H1 (cell line): ENCODE measurements around the gene ELMO1. TPM values are rescaled to one million over a fixed set of nuclear protein-coding genes. Genes with fewer than 3 reads are reported as not detected.

Source experiments
- CTCF ChIA-PET: fragments of 300-600 bp; sonication (Branson Sonifier 250); formaldehyde crosslinking; loops from one replicate; lab custom pipeline; 2021; ENCODE audit not compliant: partially characterized antibody; lab: Charles Lee
- POLR2A ChIA-PET: fragments of 300-600 bp; sonication (Branson Sonifier 250); formaldehyde crosslinking; loops from one replicate; lab custom pipeline; 2021; ENCODE audit warnings: inconsistent platforms; ENCODE audit not compliant: partially characterized antibody; lab: Charles Lee
- DNase-seq, 2 experiments: peaks; one replicate each; pipeline versions ENCODE4 v3.0.0 to v3.0.0-alpha.2; 2010 to 2022; ENCODE audit warnings: low spot score in 2 of 2, low read depth in 1 of 2, mixed read lengths in 1 of 2
- FAIRE-seq: peaks from 2 replicates; lab custom pipeline; 2011; peaks lifted over from hg19 to GRCh38; lab: Jason Lieb, UNC
- H2AFZ ChIP-seq: 2 replicates; pipeline ENCODE4 v1.8.1; 2012; ENCODE audit warnings: low read length, inconsistent platforms
- H2AK5ac ChIP-seq: 2 replicates; pipeline ENCODE4 v1.6.1; 2013; ENCODE audit warnings: low read depth, low read length
- H2BK120ac ChIP-seq: replicated peaks from 2 replicates; pipeline ENCODE3; 2013; ENCODE audit warnings: low read depth, low read length, inconsistent platforms
- H2BK12ac ChIP-seq: 2 replicates; pipeline ENCODE4 v1.6.1; 2013; ENCODE audit warnings: low read depth, low read length
- H2BK15ac ChIP-seq: 2 replicates; pipeline ENCODE4 v1.6.1; 2013; ENCODE audit warnings: low read length
- H2BK20ac ChIP-seq: 2 replicates; pipeline ENCODE4 v1.6.1; 2013; ENCODE audit warnings: low read length
- H2BK5ac ChIP-seq: 2 replicates; pipeline ENCODE4 v1.6.1; 2013; ENCODE audit warnings: low read depth, low read length
- H3K14ac ChIP-seq: 2 replicates; pipeline ENCODE4 v1.6.1; 2013; ENCODE audit warnings: inconsistent platforms; ENCODE audit not compliant: insufficient read length
- H3K18ac ChIP-seq: 2 replicates; pipeline ENCODE4 v1.6.1; 2013; ENCODE audit warnings: low read length; ENCODE audit errors: extremely low read depth
- H3K23ac ChIP-seq: 2 replicates; pipeline ENCODE4 v1.6.1; 2013; ENCODE audit warnings: inconsistent platforms; ENCODE audit not compliant: insufficient read length
- H3K23me2 ChIP-seq: 2 replicates; pipeline ENCODE4 v1.6.1; 2013; ENCODE audit warnings: low read depth, low read length
- H3K27ac ChIP-seq: 2 replicates; pipeline ENCODE4 v1.6.1; 2011; ENCODE audit warnings: low read depth, low read length, inconsistent platforms
- H3K27me3 ChIP-seq, 4 experiments: replicated peaks in 1 of 4; 1 replicate in 1 of 4; 2 replicates in 3 of 4; pipeline versions ENCODE4 v1.6.1 to v1.8.1; 2011 to 2013; ENCODE audit warnings: low read length in 3 of 4, mild to moderate bottlenecking in 3 of 4, inconsistent platforms in 2 of 4, mixed read lengths in 2 of 4, moderate library complexity in 1 of 4; ENCODE audit not compliant: control insufficient read depth in 3 of 4, insufficient read depth in 3 of 4; ENCODE audit errors: extremely low read depth in 1 of 4
- H3K36me3 ChIP-seq, 4 experiments: 2 replicates each; pipeline versions ENCODE4 v1.6.1 to v1.8.1; 2011 to 2013; ENCODE audit warnings: mild to moderate bottlenecking in 4 of 4, low read length in 3 of 4, moderate library complexity in 2 of 4, control low read depth in 1 of 4, inconsistent platforms in 1 of 4; ENCODE audit not compliant: insufficient read depth in 4 of 4, control insufficient read depth in 2 of 4
- H3K4ac ChIP-seq: replicated peaks from 2 replicates; pipeline ENCODE3; 2013; ENCODE audit warnings: low read length, low read depth, mixed read lengths, inconsistent platforms; ENCODE audit not compliant: insufficient read length
- H3K4me1 ChIP-seq, 4 experiments: replicated peaks in 1 of 4; 1 replicate in 1 of 4; 2 replicates in 3 of 4; pipeline versions ENCODE4 v1.6.1 to v1.8.1; 2011 to 2013; ENCODE audit warnings: low read length in 3 of 4, inconsistent platforms in 2 of 4, mixed read lengths in 1 of 4; ENCODE audit not compliant: insufficient read depth in 4 of 4, control insufficient read depth in 3 of 4
- H3K4me2 ChIP-seq, 2 experiments: 2 replicates each; pipeline versions ENCODE4 v1.6.1 to v1.8.1; 2011 to 2013; ENCODE audit warnings: low read depth in 2 of 2, low read length in 2 of 2, control low read depth in 1 of 2, inconsistent platforms in 1 of 2, mild to moderate bottlenecking in 1 of 2; ENCODE audit not compliant: insufficient read depth in 1 of 2
- H3K4me3 ChIP-seq, 4 experiments: fragments of 200-600, 300-600 bp in 1 of 4; sonication (generic), shearing (Covaris generic), sonication (Bioruptor Twin) in 1 of 4; 2 replicates each; pipeline versions ENCODE4 v1.5.1 to v1.8.1; 2011 to 2016; ENCODE audit warnings: low read length in 4 of 4, low read depth in 3 of 4, control low read depth in 2 of 4, inconsistent platforms in 2 of 4, mild to moderate bottlenecking in 2 of 4, mixed read lengths in 1 of 4, moderate library complexity in 1 of 4; ENCODE audit not compliant: insufficient read depth in 2 of 4; ENCODE audit errors: extremely low read depth in 1 of 4
- H3K56ac ChIP-seq: replicated peaks from 2 replicates; pipeline ENCODE3; 2013; ENCODE audit warnings: low read depth, mild to moderate bottlenecking, mixed read lengths, low read length, inconsistent platforms; ENCODE audit not compliant: insufficient read length
- H3K79me1 ChIP-seq: 2 replicates; pipeline ENCODE4 v1.6.1; 2013; ENCODE audit warnings: low read depth, low read length, control low read depth
- H3K79me2 ChIP-seq, 2 experiments: 2 replicates each; pipeline versions ENCODE4 v1.6.1 to v1.8.1; 2012 to 2013; ENCODE audit warnings: low read length in 2 of 2, mild to moderate bottlenecking in 2 of 2, inconsistent platforms in 1 of 2; ENCODE audit not compliant: insufficient read depth in 2 of 2, control insufficient read depth in 1 of 2
- H3K9ac ChIP-seq, 4 experiments: replicated peaks in 1 of 4; 1 replicate in 1 of 4; 2 replicates in 3 of 4; pipeline versions ENCODE4 v1.6.1 to v1.8.1; 2011 to 2013; ENCODE audit warnings: low read depth in 3 of 4, low read length in 3 of 4, control low read depth in 2 of 4, mild to moderate bottlenecking in 2 of 4, moderate library complexity in 2 of 4, inconsistent platforms in 1 of 4; ENCODE audit errors: extremely low read depth in 1 of 4
- H3K9me3 ChIP-seq, 2 experiments: 2 replicates each; pipeline versions ENCODE4 v1.6.1 to v1.8.1; 2012 to 2013; ENCODE audit warnings: mild to moderate bottlenecking in 2 of 2, moderate library complexity in 2 of 2, control low read depth in 1 of 2, inconsistent platforms in 1 of 2, low read depth in 1 of 2, low read length in 1 of 2, mixed read lengths in 1 of 2; ENCODE audit not compliant: insufficient read depth in 2 of 2
- H4K20me1 ChIP-seq, 2 experiments: replicated peaks in 1 of 2; 2 replicates each; pipeline versions ENCODE3 to v1.8.1; 2011 to 2013; ENCODE audit warnings: inconsistent platforms in 2 of 2, low read length in 2 of 2, mild to moderate bottlenecking in 1 of 2; ENCODE audit not compliant: insufficient read depth in 2 of 2, control insufficient read depth in 1 of 2
- H4K5ac ChIP-seq: 2 replicates; pipeline ENCODE4 v1.6.1; 2013; ENCODE audit warnings: low read length, low read depth, mixed read lengths, inconsistent platforms; ENCODE audit not compliant: insufficient read length
- H4K8ac ChIP-seq: 2 replicates; pipeline ENCODE4 v1.8.0; 2013; ENCODE audit warnings: mild to moderate bottlenecking, moderate library complexity, low read length, inconsistent platforms; ENCODE audit not compliant: insufficient read depth; ENCODE audit errors: extremely low read depth
- H4K91ac ChIP-seq: replicated peaks from 2 replicates; pipeline ENCODE3; 2013; ENCODE audit warnings: low read length, mixed read lengths, inconsistent platforms; ENCODE audit not compliant: insufficient read length
- BRCA1 ChIP-seq: IDR thresholded peaks from 2 replicates; pipeline ENCODE4 v1.6.1; 2012; ENCODE audit warnings: low read depth, low read length, improper control_type of control experiment
- EGR1 ChIP-seq: IDR thresholded peaks from 2 replicates; pipeline ENCODE4 v1.6.1; 2011; ENCODE audit warnings: low read depth, low read length, borderline replicate concordance
- EZH2 ChIP-seq: fragments of 200-600 bp; sonication (generic); IDR thresholded peaks from 2 replicates; pipeline ENCODE4 v1.7.1; 2012; ENCODE audit warnings: low read depth, mild to moderate bottlenecking, moderate library complexity, low read length, inconsistent platforms; ENCODE audit not compliant: severe bottlenecking
- KDM4A ChIP-seq: IDR thresholded peaks from one replicate; pipeline ENCODE4 v1.7.1; 2012; ENCODE audit warnings: low read depth, mild to moderate bottlenecking, moderate library complexity, low read length, inconsistent platforms; ENCODE audit not compliant: severe bottlenecking
- POLR2A ChIP-seq, 2 experiments: IDR thresholded peaks; 1 replicate in 1 of 2; 2 replicates in 1 of 2; pipeline ENCODE4 v1.6.1; 2011; ENCODE audit warnings: low read depth in 2 of 2, low read length in 2 of 2, mild to moderate bottlenecking in 2 of 2; ENCODE audit errors: control extremely low read depth in 1 of 2
- RXRA ChIP-seq: IDR thresholded peaks from 2 replicates; pipeline ENCODE4 v1.6.1; 2011; ENCODE audit warnings: low read depth, mild to moderate bottlenecking, low read length, moderate library complexity; ENCODE audit not compliant: insufficient read depth
- SP1 ChIP-seq: IDR thresholded peaks from 2 replicates; pipeline ENCODE4 v1.6.1; 2011; ENCODE audit warnings: low read depth, low read length
- TAF1 ChIP-seq: IDR thresholded peaks from 2 replicates; pipeline ENCODE4 v1.6.1; 2011; ENCODE audit warnings: mild to moderate bottlenecking, low read depth, low read length
- WGBS, 2 experiments: shearing (Covaris generic) in 1 of 2; methylation state at CpG; one replicate each; pipeline versions ENCODE4 v1.1.6 to v1.1.7; 2013 to 2015; ENCODE audit warnings: low lambda C conversion rate in 2 of 2, mixed read lengths in 2 of 2, inconsistent platforms in 1 of 2, low coverage in 1 of 2, missing lambda C conversion rate in 1 of 2; ENCODE audit not compliant: insufficient replicate concordance in 2 of 2, insufficient coverage in 1 of 2, insufficient read length in 1 of 2; ENCODE audit errors: extremely low coverage in 1 of 2, missing lambda C conversion rate in 1 of 2; 5-methylcytosine and 5-hydroxymethylcytosine counted together
- polyA plus RNA-seq, 7 experiments: library from polyadenylated mRNA; depleted of rRNA in 3 of 7; stranded (reverse) in 5 of 7; unstranded in 2 of 7; fragments of >200 nt in 5 of 7; fragments of 200-250 nt in 2 of 7; gene quantifications; 1 replicate in 5 of 7; 2 replicates in 1 of 7; 4 replicates in 1 of 7; pipeline versions ENCODE4 v1.2.1 to v1.2.3, GENCODE V29; 2011 to 2013; ENCODE audit warnings: missing spikeins in 2 of 7, mixed read lengths in 2 of 7
- total RNA-seq: library from RNA; stranded (reverse); fragmentation: NEBNext Ultra II Directional; extraction: Animal tissue kit (Norgen Biotek cat#: 25700); gene quantifications from 2 replicates; pipeline ENCODE4 v1.2.1, GENCODE V29; 2021

Gene ELMO1
- total and polyA plus RNA-seq, 2 of the 8 experiments (the other 6 are each of a cell fraction or from before 2014, with no cell fraction given), result 18.4 to 21.0 TPM

GRCh38 chr7:37428681-37429434 is 19.8 kb downstream of the ELMO1 start:
- POLR2A ChIA-PET, result interaction anchor here (1.3 kb wide), 1 partner anchor 8 kb away, joined by 3 read pairs; no protein-coding TSS in a partner anchor
- no peaks in the 10 kb centered on the region for H3K9me3 ChIP-seq
- H2BK5ac ChIP-seq, result no peak overlapping the region
- no peak overlapping the region for H3K4ac ChIP-seq
- H3K9ac ChIP-seq, result no peak overlapping the region
- no peak overlapping the region for H2AFZ ChIP-seq
- no peak overlapping the region for H2BK15ac ChIP-seq
- no peaks in the 10 kb centered on the region; a peak in 1 of 8 replicates for H3K36me3 ChIP-seq
- no peak overlapping the region for H3K14ac ChIP-seq
- DNase-seq, result no peak
- no peak overlapping the region for H3K23ac ChIP-seq
- no peak overlapping the region for H3K18ac ChIP-seq
- no peak overlapping the region for H4K91ac ChIP-seq
- H2AK5ac ChIP-seq, result no peak overlapping the region
- H3K4me2 ChIP-seq, result no peak overlapping the region
- no peaks in the 10 kb centered on the region for H3K27me3 ChIP-seq
- H2BK12ac ChIP-seq, result no peak overlapping the region
- H3K79me2 ChIP-seq, result peaks cover 0 to 8% of the 10 kb centered on the region in 2 experiments; a peak in 1 of 4 replicates
- TF ChIP-seq EZH2, result no peak
- TF ChIP-seq BRCA1, result no peak
- no peak for TF ChIP-seq EGR1
- no peak for TF ChIP-seq TAF1
- no peak for TF ChIP-seq KDM4A
- TF ChIP-seq SP1, result no peak
- TF ChIP-seq POLR2A (IDR thresholded peaks at IDR 0.05; ENCODE audit: control extremely low read depth in 1 of 2, low read depth in 2 of 2, low read length in 2 of 2), result no peak
- no peak for TF ChIP-seq RXRA
- TF ChIP-seq, all 59 proteins: peak for 0
- H4K8ac ChIP-seq, result no peak overlapping the region
- peak; percentile 48 for FAIRE-seq
- H3K4me1 ChIP-seq, result no peaks in the 10 kb centered on the region; a peak in 1 of 7 replicates
- no peaks in the 10 kb centered on the region for H3K79me1 ChIP-seq
- H4K20me1 ChIP-seq, result no peaks in the 10 kb centered on the region
- peak overlapping the region; percentile 15; the same call in 1 of the 2 replicates for H3K27ac ChIP-seq
- no peak overlapping the region for H4K5ac ChIP-seq
- CTCF ChIA-PET, result interaction anchor here (0.7 kb wide), 1 partner anchor 11 kb away, joined by 4 read pairs; no protein-coding TSS in a partner anchor
- WGBS, 2 experiments, result 80% methylated on average over 6 of the region's 6 CpGs; no CpG with 5 or more reads in 1 of the 2 experiments
- no peaks in the 10 kb centered on the region for H3K23me2 ChIP-seq
- no peak overlapping the region for H2BK20ac ChIP-seq
- no peak overlapping the region for H2BK120ac ChIP-seq
- H3K4me3 ChIP-seq, result no peak overlapping the region
- no peak overlapping the region for H3K56ac ChIP-seq
